ENCODE results near the gene CADM2. TPM values are rescaled to one million over a fixed set of nuclear protein-coding genes. Genes with fewer than 3 reads are reported as not detected.
"Not testable (repeated sequence)": the region's sequence is repeated elsewhere in the genome, so short reads cannot be mapped to it uniquely, and the experiment has no call there.

CADM2 gene
- total and polyA plus RNA-seq, 2 experiments from 2014 or later, result 13.3 to 47.5 TPM

DNA sequence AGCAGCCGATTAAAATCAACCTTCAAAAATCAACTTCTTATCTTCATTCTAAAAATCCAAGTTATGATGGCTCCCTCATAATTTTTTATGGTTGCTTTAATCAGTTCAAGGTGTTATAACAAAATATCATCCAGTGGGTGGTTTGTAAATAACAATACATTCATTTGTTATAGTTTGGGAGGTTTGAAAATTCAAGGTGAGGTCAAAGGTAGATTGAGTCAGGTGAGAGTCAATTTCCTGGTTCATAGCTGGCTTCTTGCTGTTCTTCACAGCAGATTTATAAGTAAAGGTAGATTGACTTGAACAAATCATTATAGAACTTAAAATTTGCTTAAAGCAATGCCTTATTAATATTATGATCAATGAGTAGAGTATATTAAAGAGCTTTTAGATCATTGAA is 192.8 kb downstream of the CADM2 start (continued):
- TF ChIP-seq ZNF462 (CRISPR knock-in tag; IDR thresholded peaks at IDR 0.05) (no peak), CREB1 (CRISPR knock-in tag; IDR thresholded peaks at IDR 0.05; ENCODE audit: low read depth) (no peak), ZNF114 (CRISPR knock-in tag; IDR thresholded peaks at IDR 0.05) (no peak), ZNF331 (CRISPR knock-in tag; IDR thresholded peaks at IDR 0.05; ENCODE audit: low read depth) (no peak)

GRCh38 chr3:85153279-85153678 is 194.5 kb downstream of the CADM2 start:
- not testable (repeated sequence) for H3K27me3 ChIP-seq (ENCODE audit: insufficient read depth); H3K27ac Mint-ChIP-seq; H3K27ac ChIP-seq (ENCODE audit: low read depth); H3K4me1 Mint-ChIP-seq; H3K27me3 Mint-ChIP-seq (ENCODE audit: insufficient read depth, low read depth, poor library complexity); DNase-seq (ENCODE audit: low spot score); H3K4me3 ChIP-seq; H3K79me2 ChIP-seq (replicated peaks; ENCODE audit: insufficient read depth); H4K20me1 ChIP-seq (replicated peaks; ENCODE audit: insufficient read depth); ATAC-seq; H3K4me1 ChIP-seq (ENCODE audit: insufficient read depth); H3K4me2 ChIP-seq; H3F3A ChIP-seq (replicated peaks; ENCODE audit: low read depth); H2AFZ ChIP-seq; H3K4me3 Mint-ChIP-seq; H3K36me3 ChIP-seq (ENCODE audit: insufficient read depth); H3K9me2 ChIP-seq (ENCODE audit: insufficient read depth)
- Mint-ChIP-seq H3K9me3 (peaks cover 29% of the 10 kb centered on the region), H3K36me3 (ENCODE audit: low read depth) (peaks cover 32% of the 10 kb centered on the region)

DNA sequence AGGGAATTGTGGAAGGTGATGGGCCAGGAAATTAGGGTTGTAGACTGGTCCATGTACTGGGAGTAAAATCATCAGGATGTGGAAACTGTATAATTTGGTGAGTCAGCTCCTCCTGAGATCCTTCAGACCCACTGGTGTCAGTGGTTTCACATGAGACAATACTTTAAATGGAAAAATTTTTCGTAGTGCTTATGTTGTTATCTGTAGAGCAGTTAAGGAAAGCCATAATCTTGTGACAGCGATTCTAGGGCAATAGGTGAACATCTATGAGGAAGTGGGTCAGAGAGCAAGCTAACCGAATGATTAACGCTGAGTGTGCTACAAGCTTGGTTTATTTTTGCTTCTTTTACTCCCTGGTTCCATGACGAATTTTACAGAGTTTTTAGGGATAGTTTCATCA is 200.6 kb downstream of the CADM2 start:
- H3K4me3 ChIP-seq, result no peak overlapping the region
- ATAC-seq (no peak), DNase-seq (ENCODE audit: low spot score) (no peak)
- H3K27me3 ChIP-seq (ENCODE audit: insufficient read depth), result no peaks in the 10 kb centered on the region
- no peaks in the 10 kb centered on the region for H3K9me2 ChIP-seq (ENCODE audit: insufficient read depth)
- no peaks in the 10 kb centered on the region for H3K79me2 ChIP-seq (replicated peaks; ENCODE audit: insufficient read depth)
- no peaks in the 10 kb centered on the region for H4K20me1 ChIP-seq (replicated peaks; ENCODE audit: insufficient read depth)
- Mint-ChIP-seq H3K4me3 (no peak overlapping the region), H3K9me3 (peaks cover under 1% of the 10 kb centered on the region), H3K27ac (no peak overlapping the region; the same call in 1 of the 2 replicates), H3K27me3 (ENCODE audit: insufficient read depth, low read depth, poor library complexity) (no peaks in the 10 kb centered on the region), H3K36me3 (ENCODE audit: low read depth) (peaks cover 4% of the 10 kb centered on the region; the same call in 2 of the 3 replicates), H3K4me1 (peaks cover 9% of the 10 kb centered on the region)
- H3K4me2 ChIP-seq, result no peak overlapping the region
- H3K27ac ChIP-seq (ENCODE audit: low read depth), result no peak overlapping the region
- no peak overlapping the region for H2AFZ ChIP-seq
- no peaks in the 10 kb centered on the region for H3K4me1 ChIP-seq (ENCODE audit: insufficient read depth)
- H3F3A ChIP-seq (replicated peaks; ENCODE audit: low read depth), result no peaks in the 10 kb centered on the region
- no peaks in the 10 kb centered on the region for H3K36me3 ChIP-seq (ENCODE audit: insufficient read depth)
- no peak for TF ChIP-seq EZH2 (IDR thresholded peaks at IDR 0.05; ENCODE audit: low read depth, unreplicated experiment)
- TF ChIP-seq ZNF462 (CRISPR knock-in tag; IDR thresholded peaks at IDR 0.05), result no peak
